ENCODE data around the gene GRM7. TPM values are rescaled to one million over a fixed set of nuclear protein-coding genes. Genes with fewer than 3 reads are reported as not detected.

GRM7 gene
- total and polyA plus RNA-seq, 2 experiments from 2014 or later: 1.7 to 2.7 TPM

DNA sequence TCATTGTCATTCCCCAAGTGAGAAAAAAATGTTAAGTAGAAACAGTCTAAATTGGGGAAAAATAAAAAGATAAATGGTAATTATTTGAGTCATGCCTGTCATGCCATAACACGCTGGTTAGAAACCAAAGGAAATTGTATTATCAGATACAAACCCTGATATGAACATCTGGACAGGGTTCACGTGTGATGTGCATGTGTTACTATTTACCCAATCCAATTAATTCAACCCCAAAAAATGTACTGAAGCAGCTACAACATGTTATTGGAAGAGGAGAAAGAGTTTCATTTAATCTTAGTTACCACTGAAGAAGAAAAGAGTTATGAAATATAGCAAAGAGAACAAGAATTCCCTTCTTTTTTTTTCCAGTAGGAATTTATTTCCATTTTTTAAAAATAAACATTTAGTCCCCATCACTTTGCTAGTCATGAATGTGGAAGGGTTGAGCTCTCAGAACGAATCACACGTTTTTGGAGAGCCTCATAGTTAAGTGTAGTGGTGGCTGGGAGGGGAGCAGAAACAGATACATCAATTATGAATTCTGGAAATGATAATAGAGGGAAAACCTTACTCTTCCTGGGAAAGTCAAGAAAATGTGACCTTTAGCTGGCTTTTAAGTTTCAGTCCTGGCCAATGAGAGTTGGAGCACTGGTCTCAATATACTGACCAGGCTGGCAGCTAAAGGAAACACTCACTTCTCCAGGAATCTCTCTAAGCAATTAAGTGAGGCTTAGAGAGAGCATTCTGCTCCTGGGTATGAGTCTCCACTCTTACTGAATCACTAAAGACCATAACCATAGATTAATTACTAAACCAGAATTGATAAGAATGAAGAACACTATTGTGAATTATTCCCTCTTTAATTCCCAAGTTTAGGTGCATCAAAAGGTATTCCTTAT, 796.5 kb downstream of the GRM7 start:
- H3K36me3 ChIP-seq (replicated peaks; ENCODE audit: insufficient read depth, low read depth): no peaks in the 10 kb centered on the region

DNA sequence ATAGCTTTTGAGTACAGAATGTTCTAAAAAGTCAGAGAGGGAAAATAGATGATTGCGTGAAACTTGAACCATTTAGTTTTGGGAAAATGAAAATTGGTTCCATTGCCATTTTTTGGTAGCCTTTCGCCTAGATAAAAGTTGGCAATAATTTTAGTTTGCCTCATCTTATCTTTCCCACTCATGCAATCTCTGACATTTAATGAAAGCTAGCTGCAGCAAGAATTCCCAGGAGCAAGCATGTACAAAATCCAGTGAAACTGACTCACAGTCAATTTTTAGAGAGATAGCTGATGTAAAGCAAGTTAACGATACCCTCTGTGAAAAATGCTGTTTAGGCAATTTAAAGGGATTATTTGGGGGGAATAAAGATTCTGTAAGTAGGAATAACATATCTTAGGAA, 797.4 kb downstream of the GRM7 start:
- no peak overlapping the region for H3K4me3 ChIP-seq
- H3K9me2 ChIP-seq (replicated peaks; ENCODE audit: insufficient read depth): no peaks in the 10 kb centered on the region
- TF ChIP-seq, protein P1, sequence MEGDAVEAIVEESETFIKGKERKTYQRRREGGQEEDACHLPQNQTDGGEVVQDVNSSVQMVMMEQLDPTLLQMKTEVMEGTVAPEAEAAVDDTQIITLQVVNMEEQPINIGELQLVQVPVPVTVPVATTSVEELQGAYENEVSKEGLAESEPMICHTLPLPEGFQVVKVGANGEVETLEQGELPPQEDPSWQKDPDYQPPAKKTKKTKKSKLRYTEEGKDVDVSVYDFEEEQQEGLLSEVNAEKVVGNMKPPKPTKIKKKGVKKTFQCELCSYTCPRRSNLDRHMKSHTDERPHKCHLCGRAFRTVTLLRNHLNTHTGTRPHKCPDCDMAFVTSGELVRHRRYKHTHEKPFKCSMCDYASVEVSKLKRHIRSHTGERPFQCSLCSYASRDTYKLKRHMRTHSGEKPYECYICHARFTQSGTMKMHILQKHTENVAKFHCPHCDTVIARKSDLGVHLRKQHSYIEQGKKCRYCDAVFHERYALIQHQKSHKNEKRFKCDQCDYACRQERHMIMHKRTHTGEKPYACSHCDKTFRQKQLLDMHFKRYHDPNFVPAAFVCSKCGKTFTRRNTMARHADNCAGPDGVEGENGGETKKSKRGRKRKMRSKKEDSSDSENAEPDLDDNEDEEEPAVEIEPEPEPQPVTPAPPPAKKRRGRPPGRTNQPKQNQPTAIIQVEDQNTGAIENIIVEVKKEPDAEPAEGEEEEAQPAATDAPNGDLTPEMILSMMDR (IDR thresholded peaks at IDR 0.05; ENCODE audit: poor library complexity): no peak
- no peak for TF ChIP-seq EZH2 (IDR thresholded peaks at IDR 0.05; ENCODE audit: borderline replicate concordance)
- TF ChIP-seq EZH2phosphoT487 (IDR thresholded peaks at IDR 0.05; ENCODE audit: low read depth, severe bottlenecking, unreplicated experiment): no peak
- no peak for DNase-seq (ENCODE audit: low spot score)
- WGBS (ENCODE audit: low lambda C conversion rate, missing lambda C conversion rate): 79% methylated on average over 3 of the region's 3 CpGs
- no peaks in the 10 kb centered on the region for H4K20me1 ChIP-seq (ENCODE audit: insufficient read depth, poor library complexity, severe bottlenecking)
- H3K4me2 ChIP-seq: no peak overlapping the region
- no peaks in the 10 kb centered on the region for H3K36me3 ChIP-seq (replicated peaks; ENCODE audit: insufficient read depth, low read depth)
- no peaks in the 10 kb centered on the region for H3K9me3 ChIP-seq (ENCODE audit: low read depth)
- no peaks in the 10 kb centered on the region for H3K4me1 ChIP-seq (ENCODE audit: insufficient read depth)
- H3K27ac ChIP-seq: no peak overlapping the region
- no peaks in the 10 kb centered on the region for H3K27me3 ChIP-seq
- no peak overlapping the region for H2AFZ ChIP-seq
- H3K79me2 ChIP-seq: no peaks in the 10 kb centered on the region

More for the DNA sequence above, 796.5 kb downstream of the GRM7 start:
- Histone ChIP-seq H3K4me1 (ENCODE audit: insufficient read depth) (no peaks in the 10 kb centered on the region), H3K4me2 (no peak overlapping the region), H3K79me2 (no peaks in the 10 kb centered on the region), H3K27ac (no peak overlapping the region), H3K4me3 (no peak overlapping the region), H3K9me2 (replicated peaks; ENCODE audit: insufficient read depth) (no peaks in the 10 kb centered on the region), H3K27me3 (no peaks in the 10 kb centered on the region), H2AFZ (no peak overlapping the region), H4K20me1 (ENCODE audit: insufficient read depth, poor library complexity, severe bottlenecking) (no peaks in the 10 kb centered on the region), H3K9me3 (ENCODE audit: low read depth) (no peaks in the 10 kb centered on the region)
- WGBS (ENCODE audit: low lambda C conversion rate, missing lambda C conversion rate): 78% methylated on average over 4 of the region's 4 CpGs
- TF ChIP-seq EZH2phosphoT487 (IDR thresholded peaks at IDR 0.05; ENCODE audit: low read depth, severe bottlenecking, unreplicated experiment) (no peak), EZH2 (IDR thresholded peaks at IDR 0.05; ENCODE audit: borderline replicate concordance) (no peak)
- TF ChIP-seq, protein P1 (IDR thresholded peaks at IDR 0.05; ENCODE audit: poor library complexity): no peak
- no peak for DNase-seq (ENCODE audit: low spot score)

GRCh38 chr3:7659079-7659478, 798.2 kb downstream of the GRM7 start:
- no peak overlapping the region for H3K4me2 ChIP-seq
- H3K27ac ChIP-seq: no peak overlapping the region
- no peak for TF ChIP-seq EZH2 (IDR thresholded peaks at IDR 0.05; ENCODE audit: borderline replicate concordance)
- TF ChIP-seq, protein P1 (IDR thresholded peaks at IDR 0.05; ENCODE audit: poor library complexity): no peak
- no peak for TF ChIP-seq EZH2phosphoT487 (IDR thresholded peaks at IDR 0.05; ENCODE audit: low read depth, severe bottlenecking, unreplicated experiment)
- H3K9me2 ChIP-seq (replicated peaks; ENCODE audit: insufficient read depth): no peaks in the 10 kb centered on the region
- WGBS (ENCODE audit: low lambda C conversion rate, missing lambda C conversion rate): 88% methylated on average over 1 of the region's 1 CpG
- H3K36me3 ChIP-seq (replicated peaks; ENCODE audit: insufficient read depth, low read depth): no peaks in the 10 kb centered on the region
- no peaks in the 10 kb centered on the region for H3K79me2 ChIP-seq
- no peaks in the 10 kb centered on the region for H4K20me1 ChIP-seq (ENCODE audit: insufficient read depth, poor library complexity, severe bottlenecking)
- no peak overlapping the region for H3K4me3 ChIP-seq
- H2AFZ ChIP-seq: no peak overlapping the region
- no peaks in the 10 kb centered on the region for H3K4me1 ChIP-seq (ENCODE audit: insufficient read depth)
- no peaks in the 10 kb centered on the region for H3K27me3 ChIP-seq
- no peak for DNase-seq (ENCODE audit: low spot score)
- no peaks in the 10 kb centered on the region for H3K9me3 ChIP-seq (ENCODE audit: low read depth)
